ENCODE measurements around the gene CDH1. TPM values are rescaled to one million over a fixed set of nuclear protein-coding genes. Genes with fewer than 3 reads are reported as not detected.

CDH1 gene
- total RNA-seq, 1 donor from 2014 or later: 34.3 TPM

DNA sequence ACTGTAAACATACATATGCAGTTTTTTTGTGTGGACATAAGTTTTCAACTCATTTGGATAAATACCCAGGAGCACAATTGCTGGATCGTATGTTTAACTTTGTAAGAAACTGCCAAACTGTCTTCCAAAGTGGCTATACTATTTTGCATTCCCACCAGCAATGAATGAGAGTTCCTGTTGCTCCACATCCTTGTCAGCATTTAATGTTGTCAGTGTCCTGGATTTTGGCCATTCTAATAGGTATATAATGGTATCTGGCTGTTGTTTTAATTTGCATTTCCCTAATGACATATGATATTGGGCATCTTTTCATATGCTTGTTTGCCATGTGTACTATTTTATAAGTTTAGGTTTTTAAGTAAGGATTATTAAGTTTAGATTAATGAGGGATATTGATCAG lies 120.4 kb downstream of the CDH1 start:
- no peak for DNase-seq

DNA sequence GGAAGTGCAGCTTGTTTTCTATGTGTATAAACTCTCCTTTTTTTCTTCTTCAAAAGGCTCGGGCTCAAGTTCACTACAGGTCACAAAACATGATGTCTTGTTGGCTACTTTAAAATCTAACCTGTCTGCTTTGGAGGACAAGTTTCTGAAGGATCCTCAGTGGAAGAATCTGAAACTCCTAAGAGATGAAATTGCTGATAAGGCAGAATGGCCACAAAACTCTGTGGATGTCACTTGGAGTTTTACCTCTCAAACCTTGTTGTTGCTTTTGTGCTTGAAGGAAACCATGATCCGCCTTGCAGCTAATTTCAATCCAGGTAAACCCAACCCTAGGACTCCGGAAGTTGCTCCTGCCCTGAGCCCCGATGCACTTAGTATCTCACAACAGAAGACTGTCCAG lies 122.7 kb downstream of the CDH1 start:
- DNase-seq: no peak

DNA sequence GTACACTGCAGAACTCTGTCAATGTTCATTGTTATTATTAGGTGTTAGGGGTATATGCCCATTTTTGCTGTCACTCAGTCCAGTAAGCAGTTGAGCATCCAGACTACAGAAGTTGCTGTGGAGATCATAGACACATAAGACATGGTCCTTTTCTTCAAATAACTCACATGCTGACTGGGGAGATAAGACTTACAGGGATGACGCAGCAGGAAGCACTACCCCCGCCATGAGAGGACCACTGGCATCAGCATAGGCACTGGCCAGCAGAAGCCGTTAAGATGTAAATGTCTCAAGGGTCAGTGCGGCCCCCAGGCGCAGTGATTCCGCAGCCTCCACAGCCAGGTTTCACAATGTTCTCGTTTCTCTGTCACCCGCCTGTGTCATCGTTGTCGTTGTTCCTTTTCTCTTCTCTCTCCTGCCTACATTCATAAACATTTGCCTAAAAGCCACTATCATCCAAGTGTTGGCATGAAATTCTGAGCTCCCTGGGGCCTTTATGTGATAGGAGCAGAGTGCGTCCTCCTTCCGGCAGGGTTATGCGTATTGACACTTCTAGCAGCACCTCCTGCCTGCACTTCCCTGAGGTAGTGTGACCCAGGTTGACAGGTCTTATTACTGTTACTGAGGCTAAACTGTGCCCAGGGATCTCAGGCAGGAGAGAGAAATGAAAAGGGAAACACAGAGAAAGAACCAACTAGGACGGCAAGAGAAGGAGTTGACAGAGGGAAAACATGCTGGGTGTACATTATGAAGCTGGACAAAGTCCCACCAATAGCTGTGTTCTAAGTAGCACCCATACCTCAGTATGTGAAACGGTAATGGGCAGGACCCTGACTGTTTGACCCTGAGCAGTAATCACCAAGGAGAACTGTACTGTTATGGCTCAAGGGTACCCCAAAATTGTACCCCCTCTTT lies 124.1 kb downstream of the CDH1 start:
- no peak for DNase-seq

DNA sequence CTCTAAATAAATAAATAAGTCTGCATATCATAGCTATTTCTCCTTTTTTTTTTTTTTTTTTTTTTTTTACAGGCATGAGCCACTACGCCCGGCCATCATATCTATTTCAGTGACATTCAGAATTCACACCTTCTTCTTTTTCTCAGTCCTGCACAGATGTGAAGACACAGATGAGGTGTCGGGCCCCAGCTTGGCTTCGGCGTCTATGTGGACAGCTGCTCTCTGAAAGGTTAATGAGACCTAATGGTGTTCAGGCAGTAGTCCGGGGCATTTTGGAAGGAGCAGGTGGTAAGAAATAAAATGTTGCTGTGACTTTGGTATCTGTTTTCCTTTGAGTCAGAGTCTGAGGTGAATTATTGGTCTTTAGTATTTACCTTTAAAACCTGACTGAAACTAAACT lies 129.8 kb downstream of the CDH1 start:
- no peak for DNase-seq

DNA sequence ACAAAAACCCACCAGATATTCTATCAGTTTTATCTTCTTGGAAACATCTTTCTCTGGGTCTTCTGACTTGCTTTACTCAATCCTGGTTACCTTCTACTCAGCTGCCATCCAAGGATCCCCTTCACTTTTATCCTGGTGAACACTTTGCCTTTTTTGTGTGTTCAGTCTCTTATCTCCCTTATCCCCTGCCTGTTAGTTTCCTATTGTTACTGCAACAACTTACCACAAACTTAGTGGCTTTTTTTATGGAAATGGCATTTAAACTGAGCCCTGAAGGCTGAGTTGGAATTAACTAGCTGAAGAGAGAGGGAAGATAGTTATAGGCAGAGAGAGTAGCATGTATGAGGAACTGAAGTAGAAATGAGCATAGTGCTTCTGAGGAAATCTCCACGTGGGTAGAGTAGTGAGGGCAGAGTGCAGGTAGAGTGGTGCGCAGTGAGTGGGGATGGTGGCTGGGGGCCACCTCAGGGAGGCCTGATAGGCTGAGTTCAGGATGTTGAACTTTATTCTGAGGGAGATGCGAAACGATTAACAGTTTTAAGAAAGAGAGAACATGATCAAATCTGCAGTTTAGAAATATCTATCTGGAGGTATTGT lies 132.5 kb downstream of the CDH1 start:
- DNase-seq: no peak

DNA sequence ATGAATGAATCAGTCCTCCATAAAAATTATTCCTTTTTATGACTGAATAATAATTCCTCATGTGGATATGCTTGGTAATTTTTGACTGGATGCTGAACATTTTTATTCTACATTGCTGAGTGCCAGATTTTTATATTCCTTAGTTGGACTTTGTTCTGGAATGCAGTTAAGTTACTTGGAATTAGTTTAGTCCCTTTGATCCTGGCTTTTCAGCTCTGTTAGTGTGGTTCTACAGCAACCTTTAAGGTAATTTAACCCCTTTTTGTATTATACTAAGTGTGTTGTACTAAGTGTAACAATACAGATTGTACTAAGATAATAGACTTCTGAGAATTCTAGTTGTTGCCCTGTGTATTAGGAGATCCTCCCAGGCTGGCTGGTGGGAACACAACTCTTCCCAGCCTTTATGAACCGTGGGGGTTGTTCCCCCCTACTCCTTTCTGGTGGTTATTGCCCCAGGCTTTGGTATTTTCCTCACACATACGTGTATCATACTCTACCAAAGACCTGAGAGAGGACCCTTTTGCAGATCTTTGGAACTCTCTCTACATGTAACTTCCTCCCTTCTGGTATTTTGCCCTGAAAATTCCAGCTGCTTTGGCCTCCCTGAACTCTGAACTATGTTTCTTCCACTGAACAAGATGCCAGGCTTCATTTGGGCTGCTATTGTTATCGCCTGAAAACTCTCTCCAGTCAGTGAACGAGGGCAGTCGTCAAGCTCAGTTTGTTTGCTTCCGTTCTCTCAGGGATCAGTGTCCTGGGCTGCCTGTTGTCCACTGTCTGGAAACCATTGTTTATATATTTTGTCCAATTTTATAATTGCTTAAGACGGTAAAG lies 136.8 kb downstream of the CDH1 start:
- no peak for DNase-seq

DNA sequence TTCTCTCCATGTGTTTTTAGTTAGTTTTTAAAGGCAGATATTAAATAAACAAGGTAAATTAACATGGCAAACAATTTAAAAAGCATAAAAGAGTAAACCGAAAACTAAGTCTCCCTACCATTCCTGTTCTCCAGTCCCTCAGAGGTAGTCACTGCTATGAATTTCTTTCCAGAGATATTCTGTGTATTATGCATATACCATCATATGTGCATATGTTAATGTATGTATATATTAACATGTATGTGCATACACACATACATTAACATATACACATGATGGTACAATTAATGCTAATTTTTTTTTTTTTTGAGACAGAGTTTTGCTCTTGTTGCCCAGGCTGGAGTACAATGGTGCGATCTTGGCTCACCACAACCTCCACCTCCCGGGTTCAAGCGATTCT lies 138.8 kb downstream of the CDH1 start:
- no peak for DNase-seq

DNA sequence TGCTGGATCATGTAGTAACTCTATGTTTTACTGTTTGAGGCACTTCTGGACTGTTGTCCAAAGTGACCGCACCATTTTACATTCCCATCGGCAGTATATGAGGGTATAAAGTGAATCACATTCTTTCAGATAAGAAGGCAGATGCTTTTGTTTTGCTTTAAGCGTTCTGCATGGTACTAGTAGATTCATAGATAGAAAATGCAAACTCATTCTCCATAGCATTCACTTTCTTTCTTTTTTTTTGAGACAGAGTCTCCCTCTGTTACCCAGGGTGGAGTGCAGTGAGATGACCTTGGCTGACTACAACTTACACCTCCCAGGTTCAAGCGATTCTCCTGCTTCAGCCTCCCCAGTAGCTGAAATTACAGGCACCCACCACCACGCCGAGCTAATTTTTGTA lies 146.6 kb downstream of the CDH1 start:
- no peak for DNase-seq

DNA sequence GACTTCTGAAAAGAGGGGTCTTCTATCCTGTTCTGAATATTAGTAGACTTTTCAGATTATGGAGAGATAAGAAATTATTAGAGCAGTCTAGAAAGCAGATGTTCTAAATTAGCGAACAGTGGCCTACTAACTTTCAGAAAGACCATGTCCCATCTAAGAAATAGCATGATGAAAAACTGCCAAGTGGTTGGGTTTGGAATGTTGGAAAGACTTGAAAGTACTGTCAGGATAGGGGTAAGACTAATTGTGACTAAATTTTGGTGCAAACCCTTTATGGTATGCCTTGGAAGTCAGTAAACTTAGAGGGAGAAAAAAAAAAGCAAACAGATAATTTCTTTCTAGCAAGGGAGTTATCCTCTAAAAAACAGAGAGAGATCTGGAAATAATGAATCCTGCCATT lies 147.3 kb downstream of the CDH1 start:
- no peak for DNase-seq

Small RNA genes within 50 kb of the gene (small RNA-seq; reads per million reads assigned to genes)
- gene RNA5SP429 (ENCODE audit: low replicate concordance): 0.05 reads per million

Other genes starting within 250 kb of the CDH1 start
- gene ZFP90, start 198.0 kb upstream of the CDH1 start, total RNA-seq: 35.9 TPM
- 16.3 TPM for gene CDH3, start 92.0 kb upstream of the CDH1 start, total RNA-seq
- gene TANGO6, start 106.2 kb downstream of the CDH1 start, total RNA-seq: 13.4 TPM